OCI-LY3 (cell line): ENCODE measurements around the gene OPN4.

Source experiments
- CTCF ChIP-seq: fragments of 200-600, 300-600 bp; sonication (generic); IDR thresholded peaks from 2 replicates; pipeline ENCODE4 v1.5.1; 2014; ENCODE audit warnings: antibody characterized with exemption, low read length, low read depth
- EZH2phosphoT487 ChIP-seq: fragments of 200-600 bp; shearing (Covaris generic); IDR thresholded peaks from 2 replicates; pipeline ENCODE4 v1.6.1; 2018; ENCODE audit warnings: antibody characterized with exemption, mixed run types, low read depth

GRCh38 chr10:86630079-86630478 is 24.3 kb upstream of the OPN4 start:
- no peak for TF ChIP-seq CTCF
- no peak for TF ChIP-seq EZH2phosphoT487
